ENCODE measurements around the gene BTG2. TPM values are rescaled to one million over a fixed set of nuclear protein-coding genes. Genes with fewer than 3 reads are reported as not detected.

The BTG2 gene
- polyA plus RNA-seq, 3 donors from 2014 or later: 112 to 147 (median 127) TPM

DNA sequence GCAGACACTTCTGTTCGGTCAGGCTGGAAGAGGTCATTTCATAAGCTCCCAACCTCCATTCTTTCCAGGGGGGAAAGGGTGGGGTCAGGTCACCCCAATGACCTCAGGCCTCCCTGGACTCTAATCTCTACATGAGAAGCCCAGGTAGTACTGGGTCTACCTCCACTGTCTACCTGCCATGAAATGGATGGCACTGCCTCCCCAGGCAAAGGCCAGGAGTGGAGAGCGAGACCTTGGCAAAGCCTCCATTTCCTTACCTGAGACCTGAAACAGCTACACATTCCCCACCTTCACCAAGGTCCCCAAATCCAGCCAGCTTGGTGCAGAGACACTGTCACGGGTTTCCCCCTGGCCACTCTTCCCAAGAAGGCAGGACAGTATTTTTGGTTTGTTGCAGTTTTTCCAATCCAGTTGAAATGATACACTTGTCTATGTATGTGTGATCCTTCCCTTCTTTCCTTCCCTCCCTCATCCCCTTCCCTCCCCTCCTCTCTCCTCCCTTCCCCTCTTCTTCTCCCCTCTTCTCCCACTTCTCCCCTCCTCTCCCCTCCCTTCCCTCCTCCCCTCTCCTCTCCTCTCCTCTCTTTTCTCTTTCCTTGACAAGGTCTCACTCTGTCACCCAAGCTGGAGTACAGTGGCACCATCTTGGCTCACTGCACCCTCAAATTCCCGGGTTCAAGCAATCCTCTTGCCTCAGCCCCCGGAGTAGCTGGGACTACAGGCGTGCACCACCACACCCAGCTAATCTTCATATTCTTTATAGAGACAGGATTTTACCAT, 16.1 kb downstream of the BTG2 start:
- peaks cover 79 to 82% of the 10 kb centered on the region in 2 donors for H3K4me1 Mint-ChIP-seq
- peak overlapping the region; percentile 74 to 97 (median 90) for H3K27ac Mint-ChIP-seq
- peak overlapping the region; percentile 62 to 76 (median 70) for H3K4me3 Mint-ChIP-seq
- no peaks in the 10 kb centered on the region for H3K9me3 Mint-ChIP-seq
- peaks cover 3 to 16% (median 5%) of the 10 kb centered on the region in 3 donors for H3K27me3 Mint-ChIP-seq (ENCODE audit: low read depth in 3 of 3)
- DNase-seq: no peak
- H3K36me3 Mint-ChIP-seq: no peaks in the 10 kb centered on the region

GRCh38 chr1:203322500-203323179, 17.3 kb downstream of the BTG2 start:
- Mint-ChIP-seq H3K36me3 (no peaks in the 10 kb centered on the region), H3K9me3 (no peaks in the 10 kb centered on the region), H3K27me3 (ENCODE audit: low read depth in 3 of 3) (peaks cover 7 to 27% (median 9%) of the 10 kb centered on the region in 3 donors), H3K4me3 (peak overlapping the region in 3 of 5 donors; percentile 15 to 70 (median 21)), H3K4me1 (peaks cover 87 to 89% of the 10 kb centered on the region in 2 donors), H3K27ac (peak overlapping the region in 5 of 6 donors; percentile 29 to 97 (median 82))
- DNase-seq: no peak

DNA sequence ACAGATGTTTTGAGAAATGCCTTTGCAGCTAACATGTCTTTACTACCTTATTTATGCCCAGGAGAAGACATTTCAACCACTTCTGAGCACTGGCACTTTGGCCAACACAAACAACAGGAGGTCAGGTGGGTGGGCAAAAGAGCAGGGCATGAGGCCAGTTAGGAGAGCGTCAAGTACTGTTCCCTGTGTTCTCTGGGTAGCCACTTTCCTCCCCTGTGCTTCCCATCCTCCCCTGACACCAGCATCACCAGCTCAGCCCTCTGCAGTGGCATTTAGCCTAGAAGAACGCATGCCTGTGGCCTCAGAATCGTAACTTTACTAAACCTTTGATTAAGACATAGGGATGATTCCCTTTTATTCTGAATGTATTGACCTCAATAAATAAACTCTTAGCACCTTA, 18.3 kb downstream of the BTG2 start:
- Mint-ChIP-seq H3K27ac (peak overlapping the region in 5 of 6 donors; percentile 82 to 98 (median 91)), H3K9me3 (no peaks in the 10 kb centered on the region), H3K4me1 (peaks cover 92 to 94% of the 10 kb centered on the region in 2 donors), H3K4me3 (peak overlapping the region in 4 of 5 donors; percentile 63 to 72 (median 69)), H3K27me3 (ENCODE audit: low read depth in 3 of 3) (peaks cover 11 to 31% (median 16%) of the 10 kb centered on the region in 3 donors), H3K36me3 (no peaks in the 10 kb centered on the region)
- no peak for DNase-seq

GRCh38 chr1:203324105-203325025, 19.0 kb downstream of the BTG2 start:
- Mint-ChIP-seq H3K9me3 (no peaks in the 10 kb centered on the region), H3K27me3 (ENCODE audit: low read depth in 3 of 3) (peaks cover 13 to 31% (median 16%) of the 10 kb centered on the region in 3 donors), H3K4me1 (peaks cover 91 to 92% of the 10 kb centered on the region in 2 donors), H3K4me3 (peak overlapping the region; percentile 63 to 78 (median 72)), H3K27ac (peak overlapping the region; percentile 83 to 99 (median 97)), H3K36me3 (no peaks in the 10 kb centered on the region)
- DNase-seq: no peak

GRCh38 chr1:203325026-203325417, 19.7 kb downstream of the BTG2 start:
- Mint-ChIP-seq H3K4me1 (peaks cover 87 to 90% of the 10 kb centered on the region in 2 donors), H3K27ac (peak overlapping the region; percentile 83 to 99 (median 97)), H3K27me3 (ENCODE audit: low read depth in 3 of 3) (peaks cover 13 to 31% (median 16%) of the 10 kb centered on the region in 3 donors), H3K9me3 (no peaks in the 10 kb centered on the region), H3K36me3 (no peaks in the 10 kb centered on the region), H3K4me3 (peak overlapping the region; percentile 61 to 78 (median 67))
- DNase-seq: peak; percentile 78 to 82 (median 80)

GRCh38 chr1:203325418-203326091, 20.2 kb downstream of the BTG2 start:
- Mint-ChIP-seq H3K4me3 (peak overlapping the region; percentile 61 to 89 (median 78)), H3K36me3 (no peaks in the 10 kb centered on the region), H3K27ac (peak overlapping the region; percentile 95 to 99 (median 97)), H3K9me3 (no peaks in the 10 kb centered on the region), H3K4me1 (peaks cover 82 to 85% of the 10 kb centered on the region in 2 donors), H3K27me3 (ENCODE audit: low read depth in 3 of 3) (peaks cover 10 to 31% (median 16%) of the 10 kb centered on the region in 3 donors)
- DNase-seq: no peak

- peaks cover 10 to 26% (median 14%) of the 10 kb centered on the region in 3 donors for H3K27me3 Mint-ChIP-seq (ENCODE audit: low read depth in 3 of 3)
- no peaks in the 10 kb centered on the region for H3K36me3 Mint-ChIP-seq
- H3K4me3 Mint-ChIP-seq: peak overlapping the region; percentile 76 to 89 (median 84)
- peak; percentile 95 to 96 (median 95) for DNase-seq
- peak overlapping the region; percentile 95 to 99 (median 97) for H3K27ac Mint-ChIP-seq
- H3K4me1 Mint-ChIP-seq: peaks cover 67 to 70% of the 10 kb centered on the region in 2 donors
- H3K9me3 Mint-ChIP-seq: no peaks in the 10 kb centered on the region
These were observed 21.7 kb downstream of the BTG2 start for GRCh38 chr1:203326830-203327683.

DNA sequence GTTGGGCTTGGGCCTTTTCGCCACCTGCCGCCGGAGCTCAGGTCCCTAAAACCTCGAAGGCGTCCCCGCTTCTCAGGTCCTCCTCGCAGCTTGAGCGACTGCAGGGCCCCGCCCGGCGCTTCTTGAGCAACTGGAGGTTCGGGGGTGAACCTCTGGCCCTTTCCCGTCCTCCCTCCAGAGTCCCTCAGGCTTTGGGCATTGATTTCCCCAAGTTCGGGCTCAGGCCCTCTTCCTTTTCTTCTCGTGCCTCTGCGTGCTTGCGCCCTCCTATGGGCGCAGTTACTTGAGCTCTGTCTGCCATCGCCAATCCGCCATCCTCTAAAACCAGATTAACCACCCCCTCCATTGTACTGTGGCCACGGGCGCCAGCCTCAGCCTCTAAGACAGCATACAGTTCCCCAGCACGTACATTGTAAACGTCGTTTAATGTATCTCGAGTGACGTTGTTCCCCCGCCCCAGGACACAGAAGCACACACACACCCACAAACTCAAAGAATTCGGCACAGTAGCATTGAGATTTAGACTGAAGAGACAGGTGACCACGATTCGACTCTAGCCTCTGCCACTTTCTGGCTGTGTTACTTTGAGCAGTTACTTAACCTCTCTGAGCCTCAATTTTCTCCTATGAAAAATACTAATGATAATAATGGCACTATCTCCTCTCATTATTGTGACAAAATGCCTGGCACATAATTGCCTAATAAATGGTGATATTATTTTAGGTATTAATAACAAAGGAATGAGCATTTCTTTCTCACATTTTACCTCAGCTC, 22.6 kb downstream of the BTG2 start:
- Mint-ChIP-seq H3K27ac (peak overlapping the region; percentile 95 to 99 (median 97)), H3K9me3 (no peaks in the 10 kb centered on the region), H3K36me3 (no peaks in the 10 kb centered on the region), H3K4me1 (peaks cover 59 to 61% of the 10 kb centered on the region in 2 donors), H3K27me3 (ENCODE audit: low read depth in 3 of 3) (peaks cover 10 to 26% (median 14%) of the 10 kb centered on the region in 3 donors), H3K4me3 (peak overlapping the region; percentile 76 to 89 (median 84))
- peak; percentile 92 to 93 (median 92) for DNase-seq

DNA sequence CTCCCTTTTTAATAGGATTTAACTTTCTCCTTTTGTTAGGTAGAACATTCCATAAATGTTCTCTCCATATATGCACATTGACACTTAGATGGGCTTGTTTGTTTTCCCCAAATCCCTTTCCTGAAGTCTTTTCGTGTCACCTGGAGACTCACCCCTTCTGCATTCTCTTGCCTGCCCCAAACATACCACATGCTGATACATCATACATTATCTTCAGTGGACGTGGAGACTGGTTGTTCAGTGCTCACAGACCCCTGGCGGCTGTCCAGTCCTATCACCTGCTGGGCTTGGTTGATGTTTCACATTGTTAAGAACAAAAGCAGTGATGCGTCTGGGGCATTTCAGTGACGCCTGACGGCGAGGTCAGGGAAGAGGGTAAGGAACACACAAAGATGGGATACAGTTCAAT, 23.4 kb downstream of the BTG2 start:
- Mint-ChIP-seq H3K4me1 (peaks cover 51 to 53% of the 10 kb centered on the region in 2 donors), H3K9me3 (no peaks in the 10 kb centered on the region)

DNA sequence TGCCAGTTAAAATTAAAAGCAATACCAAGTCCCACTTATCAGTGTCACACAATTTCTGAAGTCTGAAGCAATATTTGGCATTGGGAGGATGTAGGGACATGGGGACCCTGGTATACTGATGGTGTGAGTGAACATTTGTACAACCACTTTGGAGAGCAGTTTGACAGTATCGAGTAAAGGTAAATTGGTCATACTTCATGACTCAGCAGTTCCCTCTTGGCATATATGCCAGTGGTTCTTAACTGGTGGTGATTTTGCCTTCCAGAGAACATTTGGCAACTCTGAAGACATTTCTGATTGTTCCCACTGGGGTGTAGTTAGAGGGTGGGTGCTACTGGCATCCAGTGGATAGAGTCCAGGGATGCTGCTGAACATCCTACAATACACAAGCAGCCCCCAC, 25.9 kb downstream of the BTG2 start:
- no peak for DNase-seq
- H3K36me3 Mint-ChIP-seq: no peaks in the 10 kb centered on the region
- H3K4me1 Mint-ChIP-seq: peaks cover 34 to 35% of the 10 kb centered on the region in 2 donors
- no peaks in the 10 kb centered on the region for H3K9me3 Mint-ChIP-seq
- no peak overlapping the region for H3K27ac Mint-ChIP-seq
- H3K27me3 Mint-ChIP-seq (ENCODE audit: low read depth in 3 of 3): peaks cover 10 to 18% (median 10%) of the 10 kb centered on the region in 3 donors
- H3K4me3 Mint-ChIP-seq: no peak overlapping the region

More for the DNA sequence above, 23.4 kb downstream of the BTG2 start:
- no peaks in the 10 kb centered on the region for H3K36me3 Mint-ChIP-seq
- peaks cover 10 to 26% (median 10%) of the 10 kb centered on the region in 3 donors for H3K27me3 Mint-ChIP-seq (ENCODE audit: low read depth in 3 of 3)
- DNase-seq: no peak
- peak overlapping the region; percentile 95 to 99 (median 97) for H3K27ac Mint-ChIP-seq
- H3K4me3 Mint-ChIP-seq: no peak overlapping the region

DNA sequence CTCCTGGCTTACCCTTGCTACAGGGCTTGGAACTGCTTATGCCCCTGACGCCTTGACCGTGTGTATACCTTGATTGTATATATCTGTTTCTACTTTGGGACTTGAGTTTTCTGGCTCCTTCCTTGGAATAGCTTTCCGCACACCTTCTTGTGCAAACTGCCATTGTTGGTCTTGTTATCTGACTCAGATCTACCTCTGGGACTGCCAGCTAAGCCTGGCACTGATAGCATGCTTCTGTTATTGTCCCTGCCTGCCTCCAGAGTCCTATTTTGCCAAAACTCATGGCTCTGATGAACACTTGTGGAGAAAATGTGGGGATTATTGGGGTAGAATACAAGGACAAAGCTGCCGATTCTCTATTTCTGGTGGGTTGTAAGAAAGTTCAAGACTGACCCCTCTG, 30.2 kb downstream of the BTG2 start:
- no peak overlapping the region for H3K4me3 Mint-ChIP-seq
- peaks cover 10 to 13% of the 10 kb centered on the region in 2 donors for H3K4me1 Mint-ChIP-seq
- H3K27ac Mint-ChIP-seq: peak overlapping the region in 1 of 6 donors; percentile 31
- no peaks in the 10 kb centered on the region for H3K36me3 Mint-ChIP-seq
- no peak for DNase-seq
- peaks cover 4 to 7% (median 5%) of the 10 kb centered on the region in 3 donors for H3K27me3 Mint-ChIP-seq (ENCODE audit: low read depth in 3 of 3)
- no peaks in the 10 kb centered on the region for H3K9me3 Mint-ChIP-seq

All from immature natural killer cell (primary cell).